AG09309 (cell line): ENCODE results near the gene TTC36.
"Not testable (repeated sequence)": the region's sequence is repeated elsewhere in the genome, so short reads cannot be mapped to it uniquely, and the experiment has no call there.

Experiments used
- DNase-seq: peaks from one replicate; pipeline ENCODE4 v3.0.0-alpha.2; 2010; ENCODE audit warnings: low read depth
- H3K4me3 ChIP-seq: 2 replicates; pipeline ENCODE4 v1.5.1; 2011; ENCODE audit warnings: mild to moderate bottlenecking, low read depth, low read length, moderate library complexity; ENCODE audit not compliant: control insufficient read depth
- TF ChIP-seq, protein P1 (sequence below): IDR thresholded peaks from 2 replicates; pipeline ENCODE4 v1.5.1; 2011; ENCODE audit warnings: mild to moderate bottlenecking, low read depth, low read length, inconsistent platforms; ENCODE audit not compliant: insufficient read depth, control insufficient read depth; ENCODE audit errors: missing control alignments

The TTC36 gene

GRCh38 chr11:118527109-118527508, at the start of gene TTC36:
Gene TTC36, plus strand, starts transcription at chr11:118527474. Its CDS starts 21 bp downstream, at chr11:118527495.
- DNase-seq, result no peak
- H3K4me3 ChIP-seq, result no peak within 1 kb of the TSS
- TF ChIP-seq, protein P1, sequence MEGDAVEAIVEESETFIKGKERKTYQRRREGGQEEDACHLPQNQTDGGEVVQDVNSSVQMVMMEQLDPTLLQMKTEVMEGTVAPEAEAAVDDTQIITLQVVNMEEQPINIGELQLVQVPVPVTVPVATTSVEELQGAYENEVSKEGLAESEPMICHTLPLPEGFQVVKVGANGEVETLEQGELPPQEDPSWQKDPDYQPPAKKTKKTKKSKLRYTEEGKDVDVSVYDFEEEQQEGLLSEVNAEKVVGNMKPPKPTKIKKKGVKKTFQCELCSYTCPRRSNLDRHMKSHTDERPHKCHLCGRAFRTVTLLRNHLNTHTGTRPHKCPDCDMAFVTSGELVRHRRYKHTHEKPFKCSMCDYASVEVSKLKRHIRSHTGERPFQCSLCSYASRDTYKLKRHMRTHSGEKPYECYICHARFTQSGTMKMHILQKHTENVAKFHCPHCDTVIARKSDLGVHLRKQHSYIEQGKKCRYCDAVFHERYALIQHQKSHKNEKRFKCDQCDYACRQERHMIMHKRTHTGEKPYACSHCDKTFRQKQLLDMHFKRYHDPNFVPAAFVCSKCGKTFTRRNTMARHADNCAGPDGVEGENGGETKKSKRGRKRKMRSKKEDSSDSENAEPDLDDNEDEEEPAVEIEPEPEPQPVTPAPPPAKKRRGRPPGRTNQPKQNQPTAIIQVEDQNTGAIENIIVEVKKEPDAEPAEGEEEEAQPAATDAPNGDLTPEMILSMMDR, result no peak

GRCh38 chr11:118481238-118481637, 46.0 kb upstream of the TTC36 start:
- DNase-seq, H3K4me3 ChIP-seq: not testable (repeated sequence)

DNA sequence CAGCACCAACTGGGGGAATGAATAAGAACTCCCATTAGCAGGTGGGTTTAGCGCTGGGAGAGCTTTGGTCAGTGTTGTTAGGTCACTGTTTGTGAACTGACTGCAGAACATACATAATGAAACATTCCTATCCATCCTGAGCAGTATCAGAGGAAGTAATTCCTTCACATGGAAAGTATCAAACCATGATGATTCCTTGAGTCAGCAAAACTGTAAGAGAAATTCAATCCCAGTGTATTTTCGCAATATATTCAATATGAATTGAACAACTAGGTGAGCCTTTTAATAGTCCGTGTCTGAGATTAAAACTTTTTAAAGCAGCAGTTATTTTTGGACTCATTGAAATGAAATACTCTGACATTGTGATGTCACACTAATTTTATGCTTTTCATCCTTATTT, 42.9 kb upstream of the TTC36 start:
- DNase-seq, result no peak
- TF ChIP-seq, protein P1, result no peak
- no peak overlapping the region for H3K4me3 ChIP-seq

DNA sequence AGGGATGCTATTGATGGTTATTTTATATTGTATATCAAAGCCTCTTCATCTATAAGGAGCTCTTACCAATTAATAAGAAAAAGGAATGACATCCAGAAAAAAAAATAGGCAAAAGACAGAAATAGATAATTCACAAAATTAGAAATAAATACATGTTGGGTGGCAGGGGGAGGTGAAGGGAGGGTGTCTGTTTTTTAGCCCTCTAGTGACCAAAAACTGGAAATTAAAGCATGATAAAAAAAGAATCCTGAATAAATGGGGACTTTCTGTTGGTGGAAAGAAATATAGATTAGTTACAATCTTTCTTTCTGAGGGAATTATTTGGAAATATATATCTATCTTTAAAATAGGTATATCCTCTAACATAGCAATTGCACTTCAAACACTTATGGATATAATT, 42.0 kb upstream of the TTC36 start:
- no peak overlapping the region for H3K4me3 ChIP-seq
- TF ChIP-seq, protein P1, result no peak
- DNase-seq, result no peak

- TF ChIP-seq, protein P1, result peak; percentile 82
- no peak overlapping the region for H3K4me3 ChIP-seq
- peak; percentile 52 for DNase-seq
Observed at GRCh38 chr11:118488480-118489109, 38.7 kb upstream of the TTC36 start.

DNA sequence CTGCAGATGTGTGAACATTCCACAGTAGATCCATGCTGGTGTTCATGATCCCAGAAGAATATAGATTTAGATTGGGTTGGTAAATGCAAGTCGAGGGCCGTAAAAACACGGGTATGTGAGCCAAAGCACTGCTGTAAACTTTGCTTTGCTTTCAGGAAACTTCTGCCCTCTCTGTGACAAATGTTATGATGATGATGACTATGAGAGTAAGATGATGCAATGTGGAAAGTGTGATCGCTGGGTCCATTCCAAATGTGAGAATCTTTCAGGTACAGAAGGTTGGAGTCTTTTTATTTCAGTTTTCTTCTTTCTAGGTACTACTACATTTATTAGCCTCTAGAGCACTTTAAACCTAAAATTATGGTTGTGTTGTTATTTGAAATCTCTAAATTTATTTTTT, 36.2 kb upstream of the TTC36 start:
- H3K4me3 ChIP-seq, result no peak overlapping the region
- no peak for DNase-seq
- TF ChIP-seq, protein P1, result no peak

- H3K4me3 ChIP-seq, result no peak overlapping the region
- TF ChIP-seq, protein P1, result no peak
- DNase-seq, result peak; percentile 45
Observed at GRCh38 chr11:118497831-118498230, 29.4 kb upstream of the TTC36 start.
